Measurements from ENCODE around the gene VDAC1.

Gene VDAC1

DNA sequence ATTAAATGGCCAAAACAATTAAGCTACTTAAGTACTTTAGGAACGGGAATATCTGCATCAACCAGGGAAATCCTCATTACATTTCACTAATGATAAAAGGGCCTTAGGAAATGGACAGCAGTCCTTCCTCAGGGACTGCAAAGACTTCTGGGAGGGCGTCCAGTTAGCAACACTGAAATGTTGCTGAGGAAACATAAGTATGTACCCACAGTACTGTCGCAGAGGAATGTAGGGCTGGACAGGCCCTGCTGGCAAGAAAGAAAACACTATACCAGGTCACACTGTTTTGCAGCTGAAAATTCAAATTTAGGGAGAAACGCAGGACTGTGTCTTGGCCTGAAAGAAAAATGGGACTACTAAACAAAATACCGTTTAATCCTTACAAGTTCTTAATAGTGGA is 37.7 kb downstream of the VDAC1 start:
- no peaks in the 10 kb centered on the region for H3K27me3 ChIP-seq (ENCODE audit: insufficient read depth, poor library complexity, severe bottlenecking)
- no peak for TF ChIP-seq GABPA (IDR thresholded peaks at IDR 0.05; ENCODE audit: low read depth)
- TF ChIP-seq, protein P1, sequence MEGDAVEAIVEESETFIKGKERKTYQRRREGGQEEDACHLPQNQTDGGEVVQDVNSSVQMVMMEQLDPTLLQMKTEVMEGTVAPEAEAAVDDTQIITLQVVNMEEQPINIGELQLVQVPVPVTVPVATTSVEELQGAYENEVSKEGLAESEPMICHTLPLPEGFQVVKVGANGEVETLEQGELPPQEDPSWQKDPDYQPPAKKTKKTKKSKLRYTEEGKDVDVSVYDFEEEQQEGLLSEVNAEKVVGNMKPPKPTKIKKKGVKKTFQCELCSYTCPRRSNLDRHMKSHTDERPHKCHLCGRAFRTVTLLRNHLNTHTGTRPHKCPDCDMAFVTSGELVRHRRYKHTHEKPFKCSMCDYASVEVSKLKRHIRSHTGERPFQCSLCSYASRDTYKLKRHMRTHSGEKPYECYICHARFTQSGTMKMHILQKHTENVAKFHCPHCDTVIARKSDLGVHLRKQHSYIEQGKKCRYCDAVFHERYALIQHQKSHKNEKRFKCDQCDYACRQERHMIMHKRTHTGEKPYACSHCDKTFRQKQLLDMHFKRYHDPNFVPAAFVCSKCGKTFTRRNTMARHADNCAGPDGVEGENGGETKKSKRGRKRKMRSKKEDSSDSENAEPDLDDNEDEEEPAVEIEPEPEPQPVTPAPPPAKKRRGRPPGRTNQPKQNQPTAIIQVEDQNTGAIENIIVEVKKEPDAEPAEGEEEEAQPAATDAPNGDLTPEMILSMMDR (IDR thresholded peaks at IDR 0.05; ENCODE audit: insufficient read depth, low read length), result no peak
- no peak for TF ChIP-seq SPI1 (IDR thresholded peaks at IDR 0.05; ENCODE audit: borderline replicate concordance, low read depth)
- TF ChIP-seq, protein P2, sequence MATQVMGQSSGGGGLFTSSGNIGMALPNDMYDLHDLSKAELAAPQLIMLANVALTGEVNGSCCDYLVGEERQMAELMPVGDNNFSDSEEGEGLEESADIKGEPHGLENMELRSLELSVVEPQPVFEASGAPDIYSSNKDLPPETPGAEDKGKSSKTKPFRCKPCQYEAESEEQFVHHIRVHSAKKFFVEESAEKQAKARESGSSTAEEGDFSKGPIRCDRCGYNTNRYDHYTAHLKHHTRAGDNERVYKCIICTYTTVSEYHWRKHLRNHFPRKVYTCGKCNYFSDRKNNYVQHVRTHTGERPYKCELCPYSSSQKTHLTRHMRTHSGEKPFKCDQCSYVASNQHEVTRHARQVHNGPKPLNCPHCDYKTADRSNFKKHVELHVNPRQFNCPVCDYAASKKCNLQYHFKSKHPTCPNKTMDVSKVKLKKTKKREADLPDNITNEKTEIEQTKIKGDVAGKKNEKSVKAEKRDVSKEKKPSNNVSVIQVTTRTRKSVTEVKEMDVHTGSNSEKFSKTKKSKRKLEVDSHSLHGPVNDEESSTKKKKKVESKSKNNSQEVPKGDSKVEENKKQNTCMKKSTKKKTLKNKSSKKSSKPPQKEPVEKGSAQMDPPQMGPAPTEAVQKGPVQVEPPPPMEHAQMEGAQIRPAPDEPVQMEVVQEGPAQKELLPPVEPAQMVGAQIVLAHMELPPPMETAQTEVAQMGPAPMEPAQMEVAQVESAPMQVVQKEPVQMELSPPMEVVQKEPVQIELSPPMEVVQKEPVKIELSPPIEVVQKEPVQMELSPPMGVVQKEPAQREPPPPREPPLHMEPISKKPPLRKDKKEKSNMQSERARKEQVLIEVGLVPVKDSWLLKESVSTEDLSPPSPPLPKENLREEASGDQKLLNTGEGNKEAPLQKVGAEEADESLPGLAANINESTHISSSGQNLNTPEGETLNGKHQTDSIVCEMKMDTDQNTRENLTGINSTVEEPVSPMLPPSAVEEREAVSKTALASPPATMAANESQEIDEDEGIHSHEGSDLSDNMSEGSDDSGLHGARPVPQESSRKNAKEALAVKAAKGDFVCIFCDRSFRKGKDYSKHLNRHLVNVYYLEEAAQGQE (IDR thresholded peaks at IDR 0.05; ENCODE audit: insufficient replicate concordance, low read depth), result no peak
- TF ChIP-seq POLR2AphosphoS5 (IDR thresholded peaks at IDR 0.05; ENCODE audit: low read depth), result no peak
- no peak for DNase-seq (ENCODE audit: low read depth in 1 of 2, low spot score in 1 of 2)
- H3K4me3 ChIP-seq (replicated peaks; ENCODE audit: insufficient read depth, low read length), result no peak overlapping the region
- H3K27ac ChIP-seq (replicated peaks), result no peak overlapping the region

DNA sequence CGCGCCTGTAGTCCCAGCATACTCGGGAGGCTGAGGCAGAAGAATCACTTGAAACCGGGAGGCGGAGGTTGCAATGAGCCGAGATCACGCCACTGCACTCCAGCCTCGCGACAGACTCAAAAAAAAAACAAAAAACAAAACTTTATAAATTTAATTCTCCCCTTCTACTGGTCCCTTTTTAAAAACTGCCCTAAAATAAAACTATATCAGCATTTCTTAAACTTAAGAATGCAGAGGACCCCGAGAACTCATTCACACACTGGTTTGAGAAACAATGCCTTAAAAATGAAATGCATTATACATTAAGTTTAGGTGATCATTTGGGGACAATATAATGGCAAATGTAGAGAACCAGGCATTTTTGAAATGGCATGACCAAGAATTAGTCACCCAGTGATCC is 38.7 kb downstream of the VDAC1 start:
- TF ChIP-seq, protein P1 (IDR thresholded peaks at IDR 0.05; ENCODE audit: insufficient read depth, low read length), result no peak
- TF ChIP-seq SPI1 (IDR thresholded peaks at IDR 0.05; ENCODE audit: borderline replicate concordance, low read depth) (no peak), GABPA (IDR thresholded peaks at IDR 0.05; ENCODE audit: low read depth) (no peak), POLR2AphosphoS5 (IDR thresholded peaks at IDR 0.05; ENCODE audit: low read depth) (no peak)
- TF ChIP-seq, protein P2 (IDR thresholded peaks at IDR 0.05; ENCODE audit: insufficient replicate concordance, low read depth), result no peak
- DNase-seq (ENCODE audit: low read depth in 1 of 2, low spot score in 1 of 2), result no peak
- no peak overlapping the region for H3K27ac ChIP-seq (replicated peaks)
- H3K27me3 ChIP-seq (ENCODE audit: insufficient read depth, poor library complexity, severe bottlenecking), result no peaks in the 10 kb centered on the region
- no peak overlapping the region for H3K4me3 ChIP-seq (replicated peaks; ENCODE audit: insufficient read depth, low read length)

DNA sequence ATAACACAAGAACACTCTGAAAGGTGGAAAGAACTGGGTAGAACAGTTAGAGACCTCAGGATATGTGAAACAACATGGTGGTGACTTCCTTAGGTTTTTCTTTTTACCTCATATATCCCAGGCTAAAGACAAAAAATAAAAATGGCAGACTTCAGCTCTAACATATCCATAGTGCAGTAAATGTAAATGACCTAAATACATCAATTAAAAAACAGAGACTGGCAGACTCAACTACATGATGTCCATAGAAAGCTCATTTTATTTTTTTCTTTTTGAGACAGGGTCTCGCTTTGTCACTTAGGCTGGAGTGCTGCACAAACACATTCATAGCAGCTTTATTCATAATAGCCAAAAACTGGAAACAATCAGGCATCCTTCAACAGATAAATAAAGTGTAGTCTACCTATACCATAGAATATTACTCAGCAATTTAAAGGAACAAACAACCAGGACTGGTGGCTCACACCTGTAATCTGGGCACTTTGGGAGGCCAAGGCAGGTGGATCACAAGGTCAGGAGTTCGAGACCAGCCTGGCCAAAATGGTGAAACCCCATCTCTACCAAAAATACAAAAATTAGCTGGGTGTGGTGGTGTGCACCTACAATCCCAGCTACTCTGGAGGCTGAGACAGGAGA is 41.2 kb downstream of the VDAC1 start:
- TF ChIP-seq, protein P2 (IDR thresholded peaks at IDR 0.05; ENCODE audit: insufficient replicate concordance, low read depth), result no peak
- TF ChIP-seq, protein P1 (IDR thresholded peaks at IDR 0.05; ENCODE audit: insufficient read depth, low read length), result no peak
- TF ChIP-seq GABPA (IDR thresholded peaks at IDR 0.05; ENCODE audit: low read depth), result no peak
- TF ChIP-seq SPI1 (IDR thresholded peaks at IDR 0.05; ENCODE audit: borderline replicate concordance, low read depth), result no peak
- TF ChIP-seq POLR2AphosphoS5 (IDR thresholded peaks at IDR 0.05; ENCODE audit: low read depth), result no peak
- H3K27ac ChIP-seq (replicated peaks), result no peak overlapping the region
- no peak overlapping the region for H3K4me3 ChIP-seq (replicated peaks; ENCODE audit: insufficient read depth, low read length)
- no peak for DNase-seq (ENCODE audit: low read depth in 1 of 2, low spot score in 1 of 2)
- H3K27me3 ChIP-seq (ENCODE audit: insufficient read depth, poor library complexity, severe bottlenecking), result no peaks in the 10 kb centered on the region

Data from HL-60 (cell line).